Measurements from ENCODE around the gene DCTN2.
"Not testable (repeated sequence)": the region's sequence is repeated elsewhere in the genome, so short reads cannot be mapped to it uniquely, and the experiment has no call there.

Gene DCTN2

DNA sequence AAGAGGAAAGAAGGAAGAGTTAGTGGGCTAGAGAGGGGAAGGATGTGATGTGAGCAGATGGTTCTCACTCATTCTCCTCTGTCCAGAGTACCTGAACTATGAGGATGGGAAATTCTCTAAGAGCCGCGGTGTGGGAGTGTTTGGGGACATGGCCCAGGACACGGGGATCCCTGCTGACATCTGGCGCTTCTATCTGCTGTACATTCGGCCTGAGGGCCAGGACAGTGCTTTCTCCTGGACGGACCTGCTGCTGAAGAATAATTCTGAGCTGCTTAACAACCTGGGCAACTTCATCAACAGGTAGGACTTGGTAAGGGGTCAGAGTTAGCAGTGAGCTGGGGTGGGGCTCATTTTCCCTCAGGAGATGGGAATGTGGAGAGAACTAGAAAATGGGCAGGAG, 34.3 kb downstream of the DCTN2 start:
- DNase-seq (ENCODE audit: low read depth) = no peak
- TF ChIP-seq, protein P1, sequence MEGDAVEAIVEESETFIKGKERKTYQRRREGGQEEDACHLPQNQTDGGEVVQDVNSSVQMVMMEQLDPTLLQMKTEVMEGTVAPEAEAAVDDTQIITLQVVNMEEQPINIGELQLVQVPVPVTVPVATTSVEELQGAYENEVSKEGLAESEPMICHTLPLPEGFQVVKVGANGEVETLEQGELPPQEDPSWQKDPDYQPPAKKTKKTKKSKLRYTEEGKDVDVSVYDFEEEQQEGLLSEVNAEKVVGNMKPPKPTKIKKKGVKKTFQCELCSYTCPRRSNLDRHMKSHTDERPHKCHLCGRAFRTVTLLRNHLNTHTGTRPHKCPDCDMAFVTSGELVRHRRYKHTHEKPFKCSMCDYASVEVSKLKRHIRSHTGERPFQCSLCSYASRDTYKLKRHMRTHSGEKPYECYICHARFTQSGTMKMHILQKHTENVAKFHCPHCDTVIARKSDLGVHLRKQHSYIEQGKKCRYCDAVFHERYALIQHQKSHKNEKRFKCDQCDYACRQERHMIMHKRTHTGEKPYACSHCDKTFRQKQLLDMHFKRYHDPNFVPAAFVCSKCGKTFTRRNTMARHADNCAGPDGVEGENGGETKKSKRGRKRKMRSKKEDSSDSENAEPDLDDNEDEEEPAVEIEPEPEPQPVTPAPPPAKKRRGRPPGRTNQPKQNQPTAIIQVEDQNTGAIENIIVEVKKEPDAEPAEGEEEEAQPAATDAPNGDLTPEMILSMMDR (conservative IDR thresholded peaks at IDR 0.05; ENCODE audit: low read depth, low read length) = no peak
- H3K4me3 ChIP-seq (ENCODE audit: low read depth, low read length) = no peak overlapping the region

DNA sequence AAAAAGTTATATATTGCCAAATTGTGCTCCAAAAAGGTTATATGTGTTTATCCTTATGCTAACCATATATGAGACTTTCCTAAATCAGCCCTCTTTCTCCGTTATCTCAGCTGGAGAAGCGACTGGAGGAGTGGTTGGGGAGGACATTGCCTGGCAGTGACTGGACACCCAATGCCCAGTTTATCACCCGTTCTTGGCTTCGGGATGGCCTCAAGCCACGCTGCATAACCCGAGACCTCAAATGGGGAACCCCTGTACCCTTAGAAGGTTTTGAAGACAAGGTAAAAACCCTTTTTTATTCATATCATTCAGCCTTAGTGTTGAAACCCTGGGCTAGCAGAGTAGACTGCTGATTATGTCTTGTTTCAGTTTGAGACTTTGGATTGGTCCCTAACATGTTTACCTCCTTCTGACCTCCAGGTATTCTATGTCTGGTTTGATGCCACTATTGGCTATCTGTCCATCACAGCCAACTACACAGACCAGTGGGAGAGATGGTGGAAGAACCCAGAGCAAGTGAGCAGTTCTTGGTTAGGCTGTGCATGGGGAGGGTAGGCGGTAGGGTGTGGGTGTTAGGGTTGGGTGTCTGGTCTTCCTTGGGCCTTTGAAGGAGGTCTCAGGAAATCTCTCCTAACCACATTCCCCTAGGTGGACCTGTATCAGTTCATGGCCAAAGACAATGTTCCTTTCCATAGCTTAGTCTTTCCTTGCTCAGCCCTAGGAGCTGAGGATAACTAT, 35.2 kb downstream of the DCTN2 start:
- no peak overlapping the region for H3K4me3 ChIP-seq (ENCODE audit: low read depth, low read length)
- no peak for DNase-seq (ENCODE audit: low read depth)
- TF ChIP-seq, protein P1 (conservative IDR thresholded peaks at IDR 0.05; ENCODE audit: low read depth, low read length) = no peak

DNA sequence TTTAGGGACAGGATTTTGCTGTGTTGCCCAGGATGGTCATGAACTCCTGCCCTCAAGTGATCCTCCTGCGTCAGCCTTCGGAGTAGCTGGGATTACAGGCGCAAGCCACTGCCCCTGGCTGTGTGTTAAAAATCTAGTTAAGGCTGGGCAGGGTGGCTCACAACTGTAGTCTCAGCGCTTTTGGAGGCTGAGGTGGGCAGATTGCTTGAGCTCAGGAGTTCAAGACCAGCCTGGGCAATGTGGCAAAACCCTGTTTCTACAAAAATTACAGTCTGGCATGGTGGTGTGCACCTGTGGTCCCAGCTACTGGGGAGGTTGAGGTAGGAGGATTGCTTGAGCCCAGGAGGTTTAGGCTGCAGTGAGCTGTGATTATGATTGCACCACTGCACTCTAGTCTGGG, 35.8 kb downstream of the DCTN2 start:
- H3K4me3 ChIP-seq (ENCODE audit: low read depth, low read length) = no peak overlapping the region
- DNase-seq (ENCODE audit: low read depth) = no peak
- TF ChIP-seq, protein P1 (conservative IDR thresholded peaks at IDR 0.05; ENCODE audit: low read depth, low read length) = no peak

DNA sequence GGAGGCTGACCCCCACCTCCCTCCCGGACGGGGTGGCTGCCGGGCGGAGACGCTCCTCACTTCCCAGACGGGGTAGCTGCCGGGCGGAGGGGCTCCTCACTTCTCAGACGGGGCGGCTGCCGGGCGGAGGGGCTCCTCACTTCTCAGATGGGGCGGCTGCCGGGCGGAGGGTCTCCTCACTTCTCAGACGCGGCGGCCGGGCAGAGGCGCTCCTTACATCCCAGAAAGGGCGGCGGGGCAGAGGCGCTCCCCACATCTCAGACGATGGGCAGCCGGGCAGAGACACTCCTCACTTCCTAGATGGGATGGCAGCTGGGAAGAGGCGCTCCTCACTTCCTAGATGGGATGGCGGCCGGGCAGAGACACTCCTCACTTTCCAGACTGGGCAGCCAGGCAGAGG, 39.2 kb downstream of the DCTN2 start:
- not testable (repeated sequence) for DNase-seq (ENCODE audit: low read depth); H3K4me3 ChIP-seq (ENCODE audit: low read depth, low read length)

DNA sequence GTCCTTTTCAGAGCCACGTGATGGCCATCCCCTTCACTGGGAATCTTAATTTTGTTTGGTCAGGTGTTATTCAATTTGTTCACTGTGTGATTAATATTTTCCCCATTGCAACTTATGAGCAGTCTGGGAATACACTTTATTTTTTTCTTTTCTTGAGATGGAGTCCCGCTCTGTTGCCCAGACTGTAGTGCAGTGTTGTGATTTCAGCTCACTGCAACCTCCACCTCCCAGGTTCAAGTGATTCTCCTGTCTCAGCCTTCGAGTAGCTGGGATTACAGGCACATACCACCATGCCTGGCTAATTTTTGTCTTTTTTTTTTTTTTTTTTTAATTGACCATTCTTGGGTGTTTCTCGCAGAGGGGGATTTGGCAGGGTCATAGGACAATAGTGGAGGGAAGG, 40.5 kb downstream of the DCTN2 start:
- H3K4me3 ChIP-seq (ENCODE audit: low read depth, low read length); DNase-seq (ENCODE audit: low read depth): not testable (repeated sequence)

DNA sequence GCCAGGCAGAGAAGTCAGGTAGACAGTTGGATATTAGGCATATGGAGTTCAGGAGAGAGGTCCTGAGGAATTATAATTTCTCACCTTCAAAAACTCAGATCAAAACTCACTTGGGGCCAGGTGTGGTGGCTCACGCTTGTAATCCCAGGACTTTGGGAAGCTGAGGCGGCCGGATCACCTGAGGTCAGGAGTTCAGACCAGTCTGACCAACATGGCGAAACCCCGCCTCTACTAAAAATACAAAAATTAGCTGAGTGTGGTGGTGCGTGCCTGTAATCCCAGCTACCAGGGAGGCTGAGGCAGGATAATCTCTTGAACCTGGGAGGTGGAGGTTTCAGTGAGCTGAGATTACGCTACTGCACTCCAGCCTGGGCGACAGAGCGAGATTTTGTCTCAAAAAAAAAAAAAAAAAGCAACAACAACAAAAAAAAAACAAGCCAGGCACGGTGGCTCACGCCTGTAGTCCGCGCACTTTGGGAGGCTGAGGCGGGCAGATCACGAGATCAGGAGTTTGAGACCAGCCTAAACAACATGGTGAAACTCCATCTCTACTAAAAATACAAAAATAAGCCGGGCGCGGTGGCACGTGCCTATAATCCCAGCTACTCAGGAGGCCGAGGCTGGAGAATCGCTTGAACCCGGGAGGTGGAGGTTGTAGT, 44.6 kb downstream of the DCTN2 start:
- H3K4me3 ChIP-seq (ENCODE audit: low read depth, low read length); DNase-seq (ENCODE audit: low read depth): not testable (repeated sequence)

DNA sequence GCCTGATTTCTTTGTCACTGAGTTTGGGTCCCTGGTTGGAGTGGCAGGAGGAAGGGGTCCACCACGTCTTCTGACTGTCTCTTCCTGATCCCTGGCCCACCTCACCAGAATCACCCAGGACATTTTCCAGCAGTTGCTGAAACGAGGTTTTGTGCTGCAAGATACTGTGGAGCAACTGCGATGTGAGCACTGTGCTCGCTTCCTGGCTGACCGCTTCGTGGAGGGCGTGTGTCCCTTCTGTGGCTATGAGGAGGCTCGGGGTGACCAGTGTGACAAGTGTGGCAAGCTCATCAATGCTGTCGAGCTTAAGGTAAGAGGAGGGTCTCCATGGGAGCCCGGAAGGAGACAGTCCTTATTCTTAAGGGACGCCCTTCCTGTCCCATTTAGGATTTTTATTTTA, 46.8 kb downstream of the DCTN2 start:
- TF ChIP-seq, protein P1 (conservative IDR thresholded peaks at IDR 0.05; ENCODE audit: low read depth, low read length) = no peak
- DNase-seq (ENCODE audit: low read depth) = no peak
- no peak overlapping the region for H3K4me3 ChIP-seq (ENCODE audit: low read depth, low read length)

DNA sequence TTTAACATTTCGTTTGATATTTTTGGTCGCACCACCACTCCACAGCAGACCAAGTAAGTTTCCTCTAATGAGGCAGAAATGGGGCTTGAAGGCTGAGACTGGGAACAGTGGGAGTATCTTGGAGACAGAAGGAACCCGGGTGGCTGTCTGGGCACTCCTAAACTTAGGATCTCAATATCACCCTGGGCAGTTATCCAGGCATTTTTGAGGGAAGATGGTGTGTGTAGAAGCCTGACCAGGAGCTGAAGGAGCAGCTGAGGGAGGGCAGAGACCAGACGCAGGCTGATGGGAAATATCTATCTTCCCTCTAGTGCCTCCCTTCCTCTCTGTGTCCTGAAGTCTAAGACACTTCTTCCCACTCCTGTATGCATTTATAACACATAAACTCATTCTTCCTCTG, 48.4 kb downstream of the DCTN2 start:
- no peak for DNase-seq (ENCODE audit: low read depth)
- no peak overlapping the region for H3K4me3 ChIP-seq (ENCODE audit: low read depth, low read length)
- TF ChIP-seq, protein P1 (conservative IDR thresholded peaks at IDR 0.05; ENCODE audit: low read depth, low read length) = no peak

Data from choroid plexus epithelial cell (primary cell).